ENCODE results near the gene SLC25A5.
A peak's percentile ranks its signal among the peaks of the same experiment; 100 is the strongest.

The SLC25A5 gene

GRCh38 chrX:119505945-119506344 is 37.7 kb downstream of the SLC25A5 start:
- DNase-seq (ENCODE audit: low spot score): peak; percentile 19

GRCh38 chrX:119507206-119507605 is 39.0 kb downstream of the SLC25A5 start:
- no peak for DNase-seq (ENCODE audit: low spot score)

GRCh38 chrX:119512146-119512800 is 44.0 kb downstream of the SLC25A5 start:
- DNase-seq (ENCODE audit: low spot score): peak; percentile 53

GRCh38 chrX:119516157-119516702 is 48.0 kb downstream of the SLC25A5 start:
- DNase-seq (ENCODE audit: low spot score): peak; percentile 44

- DNase-seq (ENCODE audit: low spot score): no peak
Measured at GRCh38 chrX:119518371-119518770, 50.1 kb downstream of the SLC25A5 start.

Measured in LoVo (cell line).